Measurements from ENCODE around the gene RABL6.

The RABL6 gene

GRCh38 chr9:136849038-136849959, 41.6 kb downstream of the RABL6 start, which contains the start of gene PHPT1:
TSS of gene PHPT1 (plus strand) at chr9:136849409. CDS start at chr9:136849431, 22 bp downstream.
- DNase-seq: peak; percentile 99

GRCh38 chr9:136849960-136850865, 42.5 kb downstream of the RABL6 start:
- DNase-seq: no peak

GRCh38 chr9:136850866-136851775, 43.4 kb downstream of the RABL6 start:
- no peak for DNase-seq

- no peak for DNase-seq
Observed at GRCh38 chr9:136851941-136852663, 44.4 kb downstream of the RABL6 start, which contains the start of gene MAMDC4. TSS of gene MAMDC4 (plus strand) at chr9:136852346. CDS start at chr9:136852417, 71 bp downstream.

GRCh38 chr9:136852664-136853595, 45.2 kb downstream of the RABL6 start:
- no peak for DNase-seq

- DNase-seq: no peak
Observed at GRCh38 chr9:136853596-136854112, 45.9 kb downstream of the RABL6 start.

- DNase-seq: no peak
Observed at GRCh38 chr9:136854113-136854841, 46.5 kb downstream of the RABL6 start.

- DNase-seq: no peak
Observed at GRCh38 chr9:136854842-136855460, 47.2 kb downstream of the RABL6 start.

- no peak for DNase-seq
Observed at GRCh38 chr9:136855461-136856078, 47.8 kb downstream of the RABL6 start.

GRCh38 chr9:136856079-136856476, 48.3 kb downstream of the RABL6 start:
- no peak for DNase-seq

GRCh38 chr9:136856541-136857141, 48.9 kb downstream of the RABL6 start:
- DNase-seq: no peak

- no peak for DNase-seq
Observed at GRCh38 chr9:136857166-136857565, 49.4 kb downstream of the RABL6 start.

- DNase-seq: no peak
Observed at GRCh38 chr9:136857581-136858412, 50.0 kb downstream of the RABL6 start.

- no peak for DNase-seq
Observed at GRCh38 chr9:136858452-136858843, 50.7 kb downstream of the RABL6 start.

- DNase-seq: no peak
Observed at GRCh38 chr9:136858844-136859757, 51.4 kb downstream of the RABL6 start.

GRCh38 chr9:136860529-136860928, 52.8 kb downstream of the RABL6 start:
- no peak for DNase-seq
